B cell (primary cell): ENCODE data around the gene TMC5. TPM values are rescaled to one million over a fixed set of nuclear protein-coding genes. Genes with fewer than 3 reads are reported as not detected.

Experiments
- ATAC-seq: fragments of 200-7000 bp; cut with Tn5 transposase; one replicate; pipeline ENCODE4 v1.10.0; 2021; ENCODE audit warnings: low read depth, mild to moderate bottlenecking, moderate number of reproducible peaks, moderate library complexity
- CTCF ChIA-PET: fragments of 350-600 bp; sonication (Branson Sonifier 250); formaldehyde crosslinking; loops from one replicate; lab custom pipeline; 2021; ENCODE audit warnings: antibody characterized with exemption, inconsistent platforms; lab: Charles Lee
- POLR2A ChIA-PET: fragments of 350-600 bp; sonication (Branson Sonifier 250); formaldehyde crosslinking; loops from one replicate; lab custom pipeline; 2021; ENCODE audit warnings: antibody characterized with exemption; lab: Charles Lee
- DNase-seq: peaks from one replicate; pipeline ENCODE4 v3.0.0; 2013
- H2AFZ ChIP-seq: 2 replicates; pipeline ENCODE4 v1.6.1; 2012; ENCODE audit warnings: mild to moderate bottlenecking, low read depth, low read length; ENCODE audit not compliant: insufficient read depth, poor library complexity, severe bottlenecking
- H3K27ac ChIP-seq, 2 donors: 1 replicate in 1 of 2; 2 replicates in 1 of 2; pipeline ENCODE4 v1.5.1; 2012 to 2013; ENCODE audit warnings: low read length in 2 of 2, mild to moderate bottlenecking in 2 of 2, moderate library complexity in 1 of 2
- H3K27me3 ChIP-seq, 4 experiments: fragments of 200-600 bp in 1 of 4; sonication (generic) in 1 of 4; replicated peaks in 1 of 4; 1 replicate in 2 of 4; 2 replicates in 2 of 4; pipeline versions ENCODE4 v1.6.1 to v1.7.0; 2013 to 2016; ENCODE audit warnings: low read length in 3 of 4, mild to moderate bottlenecking in 2 of 4, mixed read lengths in 1 of 4, moderate library complexity in 1 of 4; ENCODE audit not compliant: insufficient read depth in 4 of 4, control insufficient read depth in 3 of 4; ENCODE audit errors: control extremely low read depth in 1 of 4
- H3K36me3 ChIP-seq, 2 experiments: replicated peaks in 1 of 2; 1 replicate in 1 of 2; 2 replicates in 1 of 2; pipeline versions ENCODE4 v1.6.1 to v1.7.1; 2013; ENCODE audit warnings: low read length in 1 of 2; ENCODE audit not compliant: insufficient read depth in 2 of 2, control insufficient read depth in 1 of 2; ENCODE audit errors: control extremely low read depth in 1 of 2, extremely low read depth in 1 of 2
- H3K4me1 ChIP-seq, 2 donors: fragments of 200-600 bp in 1 of 2; sonication (generic) in 1 of 2; 1 replicate in 1 of 2; 2 replicates in 1 of 2; pipeline versions ENCODE4 v1.5.1 to v1.6.1; 2013 to 2017; ENCODE audit warnings: low read length in 2 of 2; ENCODE audit not compliant: control insufficient read depth in 2 of 2, insufficient read depth in 2 of 2
- H3K4me2 ChIP-seq: replicated peaks from 2 replicates; pipeline ENCODE3; 2012; ENCODE audit warnings: mild to moderate bottlenecking, low read depth, low read length; ENCODE audit not compliant: poor library complexity, severe bottlenecking
- H3K4me3 ChIP-seq, 5 experiments: fragments of 200-600 bp in 1 of 5; sonication (generic) in 1 of 5; 1 replicate in 3 of 5; 2 replicates in 2 of 5; pipeline versions ENCODE4 v1.5.1 to v1.7.0; 2011 to 2016; ENCODE audit warnings: low read length in 4 of 5, mild to moderate bottlenecking in 4 of 5, low read depth in 2 of 5, control low read depth in 1 of 5, moderate library complexity in 1 of 5; ENCODE audit not compliant: insufficient read depth in 1 of 5; ENCODE audit errors: control extremely low read depth in 1 of 5, extremely low read depth in 1 of 5
- H3K79me2 ChIP-seq: fragments of 200-600 bp; sonication (generic); one replicate; pipeline ENCODE4 v1.6.0; 2016; ENCODE audit warnings: low read length; ENCODE audit not compliant: control insufficient read depth, insufficient read depth
- H3K9ac ChIP-seq: fragments of 200-600 bp; sonication (generic); 2 replicates; pipeline ENCODE4 v1.6.1; 2017; ENCODE audit warnings: mild to moderate bottlenecking, low read length, moderate library complexity
- H3K9me3 ChIP-seq, 3 donors: one replicate each; pipeline versions ENCODE4 v1.6.1 to v1.7.1; 2013; ENCODE audit warnings: low read length in 2 of 3; ENCODE audit not compliant: control insufficient read depth in 2 of 3, insufficient read depth in 1 of 3; ENCODE audit errors: control extremely low read depth in 1 of 3
- H4K20me1 ChIP-seq: 2 replicates; pipeline ENCODE4 v1.6.0; 2012; ENCODE audit warnings: mild to moderate bottlenecking, low read length; ENCODE audit not compliant: insufficient read depth, control insufficient read depth, poor library complexity, severe bottlenecking
- H3K27ac Mint-ChIP-seq: one replicate; pipeline ENCODE4 v1.8.0; 2021; ENCODE audit warnings: mixed read lengths
- H3K27me3 Mint-ChIP-seq: one replicate; pipeline ENCODE4 v1.8.0; 2021; ENCODE audit warnings: mixed read lengths
- H3K4me1 Mint-ChIP-seq: one replicate; pipeline ENCODE4 v1.8.0; 2021; ENCODE audit warnings: mixed read lengths
- H3K4me3 Mint-ChIP-seq: one replicate; pipeline ENCODE4 v1.8.0; 2021; ENCODE audit warnings: mixed read lengths
- H3K9me3 Mint-ChIP-seq: one replicate; pipeline ENCODE4 v1.8.0; 2022; ENCODE audit warnings: mixed read lengths; ENCODE audit not compliant: insufficient read depth
- CTCF ChIP-seq: fragments of 200-600 bp; IDR thresholded peaks from one replicate; pipeline ENCODE4 v1.8.0; 2022; ENCODE audit warnings: antibody characterized with exemption, mild to moderate bottlenecking
- EZH2 ChIP-seq: IDR thresholded peaks from 2 replicates; pipeline ENCODE4 v1.6.1; 2012; ENCODE audit warnings: borderline replicate concordance, low read depth, mild to moderate bottlenecking, moderate library complexity, low read length; ENCODE audit not compliant: insufficient read depth, poor library complexity, severe bottlenecking
- WGBS: methylation state at CpG from one replicate; pipeline ENCODE4 v1.1.5; 2013; ENCODE audit warnings: missing lambda C conversion rate; ENCODE audit not compliant: insufficient coverage; 5-methylcytosine and 5-hydroxymethylcytosine counted together
- intact Hi-C: fragments of 100-400 bp; cut with micrococcal nuclease; formaldehyde crosslinking; loops from one replicate; pipeline ENCODE4 v1.10.0; 2022
- polyA plus RNA-seq: library from polyadenylated mRNA; depleted of rRNA; stranded (reverse); fragments of >200 nt; gene quantifications from 2 replicates; pipeline ENCODE4 v1.2.3, GENCODE V29; 2012
- total RNA-seq, 2 donors: library from RNA; stranded (reverse); fragments of 120-200 nt in 1 of 2; gene quantifications; 1 replicate in 1 of 2; 2 replicates in 1 of 2; pipeline versions ENCODE4 v1.2.3 to v1.2.4, GENCODE V29; 2013 to 2022

The TMC5 gene
- total and polyA plus RNA-seq, 2 donors (not counting 1 experiment from before 2014, with no cell fraction given), result not detected

DNA sequence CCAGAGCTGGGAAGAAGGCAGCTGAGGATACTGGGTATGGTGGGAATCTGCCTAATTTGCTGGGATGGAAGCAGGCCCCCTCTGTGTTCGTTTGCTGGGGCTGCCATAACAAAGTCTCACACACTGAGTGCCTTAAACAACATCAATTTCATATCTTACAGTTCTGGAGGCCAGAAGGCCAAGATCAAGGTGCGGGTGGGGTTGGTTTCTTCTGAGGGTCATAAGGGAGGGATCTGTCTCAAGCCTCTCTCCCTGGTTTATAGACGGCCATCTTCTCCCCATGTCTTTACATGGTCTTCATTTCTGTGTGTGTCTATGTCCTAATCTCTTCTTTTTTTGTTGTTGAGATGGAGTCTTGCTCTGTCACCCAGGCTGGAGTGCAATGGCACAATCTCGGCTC is 68.4 kb downstream of the TMC5 start:
- no peaks in the 10 kb centered on the region for H3K4me1 Mint-ChIP-seq
- Histone ChIP-seq H3K36me3 (no peaks in the 10 kb centered on the region), H3K27me3 (no peaks in the 10 kb centered on the region), H3K4me2 (no peak overlapping the region), H4K20me1 (no peaks in the 10 kb centered on the region), H3K4me1 (no peaks in the 10 kb centered on the region), H3K9me3 (peaks cover 0 to 4% (median 3%) of the 10 kb centered on the region in 3 donors), H3K4me3 (no peak overlapping the region), H2AFZ (no peak overlapping the region), H3K27ac (no peak overlapping the region), H3K79me2 (no peaks in the 10 kb centered on the region), H3K9ac (no peak overlapping the region)
- ATAC-seq, result no peak
- ChIA-PET CTCF (no interaction called here), POLR2A (no interaction called here)
- TF ChIP-seq CTCF, result no peak
- TF ChIP-seq EZH2, result no peak
- no CpG with 5 or more reads among the region's 4 CpGs for WGBS
- H3K27ac Mint-ChIP-seq, result no peak overlapping the region
- intact Hi-C loops, result no loop called here
- H3K4me3 Mint-ChIP-seq, result no peak overlapping the region
- H3K9me3 Mint-ChIP-seq, result no peaks in the 10 kb centered on the region
- no peaks in the 10 kb centered on the region for H3K27me3 Mint-ChIP-seq
- no peak for DNase-seq

- intact Hi-C loops, result no loop called here
- H3K27ac ChIP-seq, result no peak overlapping the region
- no peaks in the 10 kb centered on the region for H3K27me3 ChIP-seq
- H3K4me2 ChIP-seq, result no peak overlapping the region
- peaks cover 0 to 3% (median 0%) of the 10 kb centered on the region in 3 donors for H3K9me3 ChIP-seq
- H3K4me1 ChIP-seq, result no peaks in the 10 kb centered on the region
- no peaks in the 10 kb centered on the region for H3K36me3 ChIP-seq
- no peak overlapping the region for H3K4me3 ChIP-seq
- Mint-ChIP-seq H3K9me3 (no peaks in the 10 kb centered on the region), H3K4me1 (no peaks in the 10 kb centered on the region), H3K27me3 (no peaks in the 10 kb centered on the region), H3K27ac (no peak overlapping the region), H3K4me3 (no peak overlapping the region)
- H3K79me2 ChIP-seq, result no peaks in the 10 kb centered on the region
- no peak overlapping the region for H3K9ac ChIP-seq
- ChIA-PET CTCF (no interaction called here), POLR2A (no interaction called here)
- no peak for TF ChIP-seq EZH2
- TF ChIP-seq CTCF, result no peak
- DNase-seq, result no peak
- 95% methylated on average over 8 of the region's 10 CpGs for WGBS
- no peaks in the 10 kb centered on the region for H4K20me1 ChIP-seq
- no peak for ATAC-seq
- H2AFZ ChIP-seq, result no peak overlapping the region
Measured at GRCh38 chr16:19486750-19487325, 69.2 kb downstream of the TMC5 start.
